ENCODE measurements around the gene PECR.

DNA sequence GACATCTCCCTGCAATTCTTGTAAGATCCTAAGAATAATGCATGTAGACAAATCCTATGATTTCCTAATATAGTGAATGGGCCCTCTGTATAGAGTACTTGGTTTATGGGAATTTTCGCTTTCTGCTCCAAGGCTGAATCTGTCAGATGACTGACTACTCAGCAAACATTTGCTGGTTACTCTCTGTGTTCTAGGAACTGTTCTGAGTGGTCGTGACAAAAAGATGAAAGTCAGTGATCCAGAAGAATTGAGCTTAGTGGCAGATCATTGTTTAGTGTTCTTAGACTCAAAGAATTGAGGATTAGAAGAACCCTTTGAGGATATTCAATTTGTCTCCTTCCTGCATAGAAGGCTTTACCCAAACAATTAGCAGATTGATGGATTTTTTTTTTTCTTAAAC is 37.5 kb upstream of the PECR start:
- TF ChIP-seq EZH2phosphoT487 (IDR thresholded peaks at IDR 0.05; ENCODE audit: borderline replicate concordance, low read length) = no peak
- TF ChIP-seq, protein P1, sequence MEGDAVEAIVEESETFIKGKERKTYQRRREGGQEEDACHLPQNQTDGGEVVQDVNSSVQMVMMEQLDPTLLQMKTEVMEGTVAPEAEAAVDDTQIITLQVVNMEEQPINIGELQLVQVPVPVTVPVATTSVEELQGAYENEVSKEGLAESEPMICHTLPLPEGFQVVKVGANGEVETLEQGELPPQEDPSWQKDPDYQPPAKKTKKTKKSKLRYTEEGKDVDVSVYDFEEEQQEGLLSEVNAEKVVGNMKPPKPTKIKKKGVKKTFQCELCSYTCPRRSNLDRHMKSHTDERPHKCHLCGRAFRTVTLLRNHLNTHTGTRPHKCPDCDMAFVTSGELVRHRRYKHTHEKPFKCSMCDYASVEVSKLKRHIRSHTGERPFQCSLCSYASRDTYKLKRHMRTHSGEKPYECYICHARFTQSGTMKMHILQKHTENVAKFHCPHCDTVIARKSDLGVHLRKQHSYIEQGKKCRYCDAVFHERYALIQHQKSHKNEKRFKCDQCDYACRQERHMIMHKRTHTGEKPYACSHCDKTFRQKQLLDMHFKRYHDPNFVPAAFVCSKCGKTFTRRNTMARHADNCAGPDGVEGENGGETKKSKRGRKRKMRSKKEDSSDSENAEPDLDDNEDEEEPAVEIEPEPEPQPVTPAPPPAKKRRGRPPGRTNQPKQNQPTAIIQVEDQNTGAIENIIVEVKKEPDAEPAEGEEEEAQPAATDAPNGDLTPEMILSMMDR (conservative IDR thresholded peaks at IDR 0.05; ENCODE audit: low read depth, low read length) = no peak
- no peak for TF ChIP-seq EZH2 (IDR thresholded peaks at IDR 0.05; ENCODE audit: low read length, unreplicated experiment)
